HG02798 (cell line): ENCODE results near the gene MTRF1.

ENCODE experiments used
- ATAC-seq: cut with Tn5 transposase; IDR thresholded peaks from one replicate; pipeline ENCODE4 v1.9.1; 2021; ENCODE audit warnings: mild to moderate bottlenecking; ENCODE audit not compliant: unreplicated experiment, poor library complexity

Gene MTRF1, protein sequence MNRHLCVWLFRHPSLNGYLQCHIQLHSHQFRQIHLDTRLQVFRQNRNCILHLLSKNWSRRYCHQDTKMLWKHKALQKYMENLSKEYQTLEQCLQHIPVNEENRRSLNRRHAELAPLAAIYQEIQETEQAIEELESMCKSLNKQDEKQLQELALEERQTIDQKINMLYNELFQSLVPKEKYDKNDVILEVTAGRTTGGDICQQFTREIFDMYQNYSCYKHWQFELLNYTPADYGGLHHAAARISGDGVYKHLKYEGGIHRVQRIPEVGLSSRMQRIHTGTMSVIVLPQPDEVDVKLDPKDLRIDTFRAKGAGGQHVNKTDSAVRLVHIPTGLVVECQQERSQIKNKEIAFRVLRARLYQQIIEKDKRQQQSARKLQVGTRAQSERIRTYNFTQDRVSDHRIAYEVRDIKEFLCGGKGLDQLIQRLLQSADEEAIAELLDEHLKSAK

DNA sequence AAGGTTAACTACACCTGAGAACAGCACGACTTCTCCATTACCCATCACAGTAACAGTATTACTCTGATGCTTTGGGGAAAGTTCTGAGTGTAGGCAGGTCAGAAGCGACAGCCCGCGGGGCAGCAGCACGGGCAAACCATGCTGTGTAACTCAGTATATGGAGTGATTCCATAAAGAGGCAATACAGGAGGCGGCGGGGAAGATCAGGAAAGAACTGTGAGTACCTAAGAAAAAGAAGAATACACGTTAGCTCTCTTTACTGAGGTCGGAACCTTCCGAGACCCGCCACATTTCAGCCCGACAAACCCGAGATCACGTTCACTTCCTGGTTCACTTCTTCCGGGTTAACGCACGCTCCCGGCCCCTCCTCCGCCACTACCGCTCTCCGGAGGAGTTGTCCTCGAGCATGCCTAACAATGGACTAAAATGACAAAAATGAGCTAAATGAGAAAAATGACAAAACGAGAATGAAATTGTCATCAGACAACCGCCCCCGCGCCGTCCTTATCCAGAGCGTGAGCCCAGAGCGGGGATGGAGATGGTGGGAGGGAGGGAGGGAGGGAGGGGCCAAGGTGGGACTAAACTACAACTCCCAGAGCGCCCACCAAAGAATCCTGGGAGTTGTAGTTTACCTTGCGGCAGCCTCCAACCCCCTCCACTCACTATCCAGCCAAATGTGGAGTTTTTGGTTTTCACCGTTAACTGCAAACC lies at the start of gene MTRF1:
Gene MTRF1, minus strand, starts transcription at position 316 of the 711 bp plus-strand sequence. CDS start 2,669 bp downstream, outside the sequence.
- peak; percentile 96 for ATAC-seq

DNA sequence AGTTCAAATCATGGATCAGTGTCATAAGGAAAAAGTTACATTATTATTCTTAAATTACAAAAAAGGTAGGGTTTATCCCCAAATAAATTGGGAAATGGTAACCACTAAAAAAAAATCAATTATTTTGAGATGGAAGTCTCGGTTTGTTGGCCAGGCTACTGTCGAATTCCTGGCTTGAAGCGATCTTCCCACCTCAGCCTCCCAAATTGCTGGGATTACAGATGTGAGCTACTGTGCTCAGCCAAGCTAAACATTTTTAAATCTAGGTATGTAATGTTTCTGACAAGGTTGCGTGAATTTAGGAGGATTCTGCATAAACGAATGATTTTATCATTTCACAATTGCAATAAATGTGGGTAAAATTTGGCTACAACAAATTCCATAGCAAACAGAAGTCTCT lies 49.7 kb upstream of the MTRF1 start:
- no peak for ATAC-seq

DNA sequence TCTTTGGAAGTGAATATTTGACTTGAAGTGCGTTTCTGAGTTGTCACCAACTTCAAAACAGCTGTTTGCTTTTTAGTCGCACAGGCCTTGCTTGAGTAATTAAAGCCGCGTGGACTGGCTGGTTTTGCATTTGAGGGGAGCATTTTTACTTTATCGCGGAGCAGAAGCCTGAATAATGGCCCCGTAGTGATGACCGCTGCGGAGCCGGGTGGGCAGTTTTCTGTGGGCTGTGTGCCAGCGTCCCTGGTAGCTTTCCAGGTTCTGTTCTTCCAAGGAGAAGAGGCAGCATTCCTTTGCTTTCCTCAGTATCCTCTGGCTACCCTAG lies 48.8 kb upstream of the MTRF1 start:
- no peak for ATAC-seq

DNA sequence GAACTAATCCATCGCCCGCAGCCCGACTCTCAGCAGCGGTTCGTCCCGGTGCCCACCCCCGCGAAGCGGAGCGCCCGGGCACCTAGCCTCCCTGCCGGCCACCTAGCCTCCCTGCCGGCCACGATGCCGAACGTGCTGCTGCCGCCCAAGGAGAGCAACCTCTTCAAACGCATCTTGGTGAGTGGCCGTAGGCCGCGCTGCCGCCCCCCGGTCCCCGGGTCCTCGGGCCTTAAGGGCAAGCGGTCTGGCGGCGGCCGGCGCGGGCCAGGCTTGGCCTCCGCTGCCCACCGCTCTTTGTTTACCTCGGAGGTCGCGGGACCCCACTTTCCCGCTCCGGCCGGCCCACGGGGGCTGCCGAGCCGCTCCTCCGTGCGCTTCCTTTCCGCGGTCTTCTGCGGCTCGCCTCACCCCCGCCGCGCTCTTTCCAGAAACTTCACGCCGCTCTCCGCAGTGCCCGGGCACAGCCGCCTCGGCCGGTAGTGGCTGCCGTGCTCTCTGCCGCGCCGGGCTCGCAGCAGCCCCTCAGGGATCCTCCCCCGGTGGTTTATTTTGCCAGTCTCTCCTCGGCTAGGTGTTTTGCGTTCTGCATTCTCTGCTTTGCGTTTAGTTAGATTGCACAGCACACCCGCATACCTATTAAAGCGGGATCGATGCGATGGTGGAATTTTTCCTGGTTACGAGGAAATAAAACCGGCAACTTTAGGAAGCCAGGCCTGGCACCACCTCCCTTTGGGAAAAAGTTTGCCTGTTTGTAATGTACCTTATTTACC lies 48.2 kb upstream of the MTRF1 start:
- ATAC-seq, result peak; percentile 54

DNA sequence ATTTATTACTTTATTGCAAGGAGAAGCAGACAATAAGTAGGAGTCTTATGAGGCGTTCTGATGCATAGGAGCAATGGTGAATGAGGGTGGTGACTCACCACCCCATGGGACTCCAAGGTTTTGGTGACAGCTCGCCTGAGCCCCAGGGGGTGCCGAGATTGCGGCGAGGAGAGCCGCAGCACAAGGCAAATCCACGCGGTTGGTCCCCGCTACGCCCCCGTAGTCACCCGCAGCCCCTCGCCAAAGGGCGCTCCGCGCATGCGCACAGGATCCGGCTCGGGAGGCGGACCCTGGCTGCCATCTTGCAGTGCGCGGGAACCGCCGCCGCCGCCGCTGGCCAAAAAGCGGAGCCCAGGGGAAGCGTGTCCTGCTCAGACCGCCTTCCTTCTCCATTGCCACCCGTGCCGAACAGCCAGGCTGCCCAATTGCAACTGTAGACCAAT lies 47.6 kb upstream of the MTRF1 start, which contains the start of gene NAA16:
Gene NAA16, plus strand, starts transcription at position 305 of the 443 bp plus-strand sequence. CDS start 262 bp downstream, outside the sequence.
- peak; percentile 80 for ATAC-seq

DNA sequence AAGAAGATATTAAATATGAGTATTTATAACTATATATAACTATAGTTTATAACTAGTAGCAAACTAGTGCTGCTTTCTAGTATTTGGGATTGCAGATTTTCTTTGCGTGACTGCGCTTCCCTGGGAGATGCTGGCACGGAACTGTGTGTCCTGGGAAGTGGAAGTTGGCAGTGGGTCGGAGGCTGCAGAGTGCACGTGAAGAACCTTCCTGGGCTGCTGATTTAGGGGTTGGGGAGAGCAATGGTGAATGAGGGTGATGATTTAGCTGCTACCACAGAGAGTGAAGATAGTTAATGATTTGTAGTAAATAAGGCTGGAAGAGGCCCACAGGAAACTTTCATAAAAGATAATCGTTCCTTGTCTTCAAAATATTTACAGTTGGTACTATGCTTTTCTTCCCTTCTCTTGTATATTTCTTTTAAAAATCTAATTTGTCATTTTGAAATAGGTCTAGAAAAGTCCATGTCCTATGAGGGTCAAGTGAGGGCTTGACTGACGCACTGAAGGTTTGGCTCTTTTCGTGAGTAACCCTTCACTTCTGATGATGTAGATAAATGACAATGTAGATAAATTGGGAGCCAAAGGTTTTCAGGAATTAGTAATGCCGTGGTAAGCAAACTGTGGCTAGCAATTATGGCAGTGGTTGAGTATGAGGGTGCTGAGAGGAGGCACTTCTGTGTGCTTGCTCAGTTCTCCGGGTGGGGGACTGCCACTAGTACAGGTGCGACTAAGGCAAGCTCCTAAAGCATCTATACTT lies 44.7 kb upstream of the MTRF1 start:
- no peak for ATAC-seq

DNA sequence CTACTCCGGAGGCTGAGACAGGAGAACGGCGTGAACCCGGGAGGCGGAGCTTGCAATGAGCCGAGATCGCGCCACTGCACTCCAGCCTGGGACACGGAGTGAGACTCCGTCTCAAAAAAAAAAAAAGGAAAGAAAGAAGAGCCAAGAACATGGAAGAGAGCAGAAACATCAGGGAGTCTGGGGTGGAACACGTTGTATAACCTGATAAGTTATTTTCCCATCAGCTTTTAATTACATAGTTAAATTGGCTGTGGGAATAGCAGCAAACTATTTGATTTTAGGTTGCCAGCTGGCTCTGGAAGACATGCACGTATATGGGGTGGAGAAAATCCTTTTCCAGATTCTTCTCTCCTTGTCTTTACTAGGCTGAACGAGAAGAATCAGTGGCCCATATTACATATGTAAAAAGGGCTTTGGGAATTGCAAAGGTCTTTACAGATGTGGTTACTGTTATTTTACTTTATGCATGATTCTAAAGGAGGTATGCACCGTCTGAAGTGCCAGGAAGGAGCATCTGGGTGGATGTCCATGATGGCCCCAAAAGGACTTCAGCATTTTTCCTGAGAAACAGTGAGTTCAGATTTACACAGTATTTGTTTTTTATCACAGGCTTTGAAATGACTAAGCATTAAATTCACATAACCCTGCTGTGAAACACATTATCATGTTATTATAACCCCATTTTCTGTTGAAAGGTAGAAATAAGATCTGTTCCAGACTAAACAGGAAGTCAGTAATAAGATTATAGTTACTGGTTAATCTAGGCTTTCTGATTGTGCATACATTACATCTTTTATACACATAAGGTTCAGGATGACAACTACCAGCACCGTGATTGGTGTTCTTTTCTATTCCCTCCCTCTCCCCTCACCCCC lies 43.1 kb upstream of the MTRF1 start:
- ATAC-seq, result no peak

DNA sequence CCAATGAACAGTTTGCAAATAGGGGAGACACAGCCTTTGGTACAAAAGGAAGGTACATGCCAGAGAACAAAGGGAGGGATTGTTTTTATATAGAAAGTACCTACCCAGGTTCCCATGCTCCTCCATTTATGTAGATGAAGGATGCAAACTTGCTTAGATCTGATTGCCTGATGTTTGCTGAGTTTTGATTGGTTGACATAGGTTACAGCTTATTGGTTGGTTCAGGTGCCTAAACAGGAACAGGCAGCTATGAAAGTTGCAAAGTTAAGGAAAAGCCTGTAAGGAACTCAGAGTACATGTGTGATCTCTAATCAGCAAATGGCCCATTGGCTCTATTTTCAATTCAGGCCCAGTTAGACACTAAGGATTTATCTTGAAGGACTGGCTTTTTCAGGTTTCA lies 41.2 kb upstream of the MTRF1 start:
- ATAC-seq, result no peak

DNA sequence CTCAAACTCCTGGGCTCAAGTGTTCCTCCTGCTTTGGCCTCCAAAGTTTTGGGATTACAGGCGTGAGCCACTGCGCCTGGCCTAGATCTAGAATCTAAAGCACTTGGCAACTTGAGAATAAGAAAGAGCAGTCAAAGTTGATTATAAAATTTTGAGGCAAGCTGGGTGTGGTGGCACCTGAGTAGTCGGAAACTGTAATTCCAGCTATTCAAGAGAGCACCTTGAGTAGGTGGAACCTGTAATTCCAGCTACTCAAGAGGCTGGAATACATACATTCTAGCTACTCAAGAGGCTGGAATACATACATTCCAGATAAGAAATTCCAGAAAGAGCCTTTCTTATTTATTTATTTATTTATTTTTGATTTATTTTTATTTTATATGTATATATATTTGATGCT lies 39.4 kb upstream of the MTRF1 start:
- ATAC-seq, result no peak

DNA sequence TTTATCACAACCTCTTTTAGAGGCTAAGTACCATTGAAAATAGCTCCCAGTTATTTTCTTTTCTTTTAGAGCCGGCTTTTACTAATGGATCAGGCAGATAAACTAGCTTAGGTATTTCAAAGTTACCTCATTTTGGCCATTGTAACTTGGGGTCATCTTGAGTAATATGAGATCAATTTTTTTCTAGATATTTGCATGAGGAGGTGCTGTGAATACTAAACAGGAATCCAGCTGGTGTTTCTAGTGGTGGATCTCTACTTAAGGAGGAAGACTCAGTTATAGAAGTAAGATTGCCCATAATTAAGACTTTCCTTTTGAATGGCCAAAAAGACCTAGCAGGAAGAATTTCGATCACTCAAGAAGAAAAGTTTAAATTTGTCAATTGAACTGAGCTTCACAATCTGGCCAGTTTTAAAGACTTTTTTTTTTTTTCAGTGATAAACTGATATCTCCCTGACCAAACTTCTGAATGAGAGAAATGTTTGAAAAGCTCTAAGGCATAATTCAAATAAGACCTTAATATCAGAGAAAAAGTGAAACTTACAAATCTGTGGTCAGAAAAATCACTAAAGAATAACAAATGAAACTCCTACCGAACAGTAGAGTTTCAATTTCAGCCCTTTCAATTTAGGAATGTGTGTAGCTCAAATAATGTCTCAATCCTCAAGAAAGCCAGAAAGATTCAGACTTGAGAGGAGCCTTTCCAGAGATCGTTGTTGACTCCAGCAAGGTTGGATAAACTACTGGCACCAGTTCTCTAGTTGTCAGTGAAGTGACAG lies 36.1 kb upstream of the MTRF1 start:
- no peak for ATAC-seq

DNA sequence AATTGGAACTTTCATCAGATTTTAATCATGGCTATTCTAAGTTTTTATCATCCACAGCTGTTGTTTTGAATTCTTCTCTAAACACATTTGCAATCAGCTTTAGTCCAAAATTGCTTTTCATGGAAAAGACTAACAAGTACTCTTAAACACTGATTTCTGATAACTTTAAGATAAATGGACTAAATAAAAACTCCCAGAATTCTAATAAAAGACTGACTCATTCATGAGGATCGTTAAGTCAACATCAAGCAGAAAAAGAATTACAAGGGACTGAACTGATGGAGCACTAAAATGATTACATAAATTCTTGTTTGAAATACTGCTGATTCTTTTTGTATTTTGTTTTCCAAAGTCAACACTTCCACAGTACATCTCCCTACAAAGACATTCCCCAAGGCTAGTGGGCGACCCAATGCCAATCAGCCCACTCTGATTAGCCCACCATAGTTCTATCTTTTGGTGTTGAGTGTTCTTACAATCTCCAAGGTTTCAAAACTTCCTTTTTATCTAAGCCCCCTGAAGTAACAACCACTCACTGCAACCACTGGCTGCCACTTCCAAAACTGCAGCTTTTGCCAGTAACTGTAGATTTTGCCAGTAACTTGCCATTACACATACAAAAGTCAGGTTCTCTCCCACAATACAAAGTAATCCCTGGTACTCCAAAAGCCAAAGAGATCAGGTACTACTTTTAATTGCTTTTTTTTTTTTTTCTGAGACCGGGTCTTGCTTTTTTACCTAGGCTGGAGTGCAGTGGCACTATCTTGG lies 33.7 kb upstream of the MTRF1 start:
- no peak for ATAC-seq

DNA sequence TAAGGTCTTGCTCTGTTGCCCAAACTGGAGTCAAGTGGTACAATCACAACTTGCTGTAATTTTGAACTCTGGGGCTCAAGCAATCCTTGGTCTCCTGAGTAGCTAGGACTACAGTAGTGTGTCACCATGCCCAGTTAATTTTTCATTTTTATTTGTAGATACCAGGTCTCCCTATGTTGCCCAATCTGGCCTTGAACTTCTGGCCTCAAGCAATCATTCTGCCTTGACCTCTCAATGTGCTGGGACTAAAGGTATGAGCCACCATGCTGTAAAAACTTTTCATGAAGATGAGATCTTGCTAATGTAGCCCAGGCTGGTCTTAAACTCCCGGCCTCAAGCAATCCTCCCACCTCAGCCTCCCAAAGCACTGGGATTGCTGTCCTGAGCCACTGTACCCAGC lies 32.6 kb upstream of the MTRF1 start:
- no peak for ATAC-seq

DNA sequence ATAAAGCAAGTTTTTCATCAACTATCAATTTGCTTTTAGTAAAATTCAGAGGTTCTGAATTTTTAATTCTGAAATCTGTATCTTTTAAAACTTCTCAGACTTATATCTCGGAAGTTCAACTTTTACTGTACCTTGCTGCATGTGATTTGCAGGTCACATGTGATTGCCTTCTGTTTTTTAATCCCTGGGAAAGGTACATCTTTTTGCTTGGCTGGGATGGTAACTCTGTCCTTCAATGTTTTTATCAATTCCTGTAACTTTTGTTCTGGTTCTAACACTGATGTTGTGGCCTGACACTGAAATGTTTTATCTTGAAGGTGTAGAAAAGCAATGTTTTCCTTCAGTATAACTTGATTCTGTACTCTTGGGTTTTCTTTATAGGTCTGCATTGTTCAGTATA lies 31.5 kb upstream of the MTRF1 start:
- ATAC-seq, result no peak

DNA sequence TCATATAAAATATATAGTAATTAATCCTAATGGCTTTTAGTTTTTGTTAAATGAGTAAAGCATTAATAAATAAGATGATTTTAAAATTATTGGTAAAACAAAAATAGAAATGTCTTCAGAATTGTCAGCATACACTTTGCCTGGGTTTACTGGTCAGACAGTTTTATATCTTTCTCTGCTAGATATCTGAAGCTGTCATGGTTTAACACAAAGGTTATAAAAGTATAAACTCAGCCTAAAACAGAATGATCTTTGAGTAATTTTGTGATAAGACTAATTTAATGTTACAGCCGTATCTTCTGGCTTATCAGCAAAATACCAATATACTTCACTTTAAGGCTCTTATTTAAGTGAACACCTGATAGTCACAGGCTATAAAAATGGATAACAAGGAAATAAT lies 29.9 kb upstream of the MTRF1 start:
- no peak for ATAC-seq

DNA sequence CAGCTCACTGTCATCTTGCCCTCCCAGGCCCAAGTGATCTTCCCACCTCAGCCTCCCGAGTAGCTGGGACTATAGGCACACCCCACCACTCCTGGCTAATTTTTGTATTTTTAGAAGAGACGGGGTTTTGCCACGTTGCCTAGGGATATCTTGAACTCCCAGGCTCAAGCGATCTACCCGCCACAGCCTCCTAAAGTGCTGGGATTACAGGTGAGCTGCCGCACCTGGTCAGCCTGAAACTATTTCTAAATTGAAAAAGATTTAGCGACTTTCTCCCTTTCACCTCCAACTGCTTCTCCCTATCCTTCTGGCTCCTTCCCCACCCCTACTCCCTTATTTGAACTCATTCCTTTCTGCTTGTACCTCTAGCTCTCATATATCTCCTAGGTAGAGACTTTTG lies 27.9 kb upstream of the MTRF1 start:
- ATAC-seq, result no peak

DNA sequence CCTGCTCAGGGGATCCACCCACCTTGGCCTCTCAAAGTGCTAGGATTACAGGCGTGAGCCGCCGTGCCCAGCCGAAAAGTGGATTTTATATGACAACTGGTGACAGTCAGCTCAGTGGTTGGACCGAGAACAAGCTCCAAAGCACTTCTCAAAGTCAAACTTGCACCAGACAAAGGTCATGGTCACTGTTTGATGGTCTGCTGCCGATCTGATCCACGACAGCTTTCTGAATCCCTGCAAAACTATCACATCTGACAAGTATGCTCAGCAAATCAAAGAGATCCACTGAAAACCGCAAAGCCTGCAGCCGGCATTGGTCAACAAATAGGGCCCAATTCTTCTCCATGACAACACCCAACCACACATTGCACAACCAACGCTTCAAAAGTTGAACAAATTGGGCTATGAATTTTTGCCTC lies 26.1 kb upstream of the MTRF1 start:
- no peak for ATAC-seq

DNA sequence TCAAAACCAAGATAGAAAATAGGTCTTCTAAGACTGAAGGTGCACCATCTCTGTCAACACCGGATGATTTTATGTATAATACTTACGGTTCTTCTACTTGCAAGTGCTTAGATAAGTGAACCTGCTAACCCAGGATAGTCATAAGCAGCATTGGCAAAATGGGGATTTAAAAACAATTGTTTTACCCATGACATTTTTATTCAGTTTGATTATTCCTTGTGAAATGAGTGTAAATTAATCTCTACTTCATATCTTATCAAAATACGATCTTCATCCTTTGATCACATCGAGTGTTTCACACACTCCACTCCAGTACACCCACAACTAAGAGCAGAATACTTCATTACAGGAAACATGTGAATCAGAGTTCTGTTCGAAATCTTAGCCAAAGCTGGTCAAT lies 23.0 kb upstream of the MTRF1 start:
- ATAC-seq, result no peak
